Kidney epithelial cell (primary cell): ENCODE data around the gene IRX5. TPM values are rescaled to one million over a fixed set of nuclear protein-coding genes. Genes with fewer than 3 reads are reported as not detected.

Experiments used
- DNase-seq: peaks from one replicate; pipeline ENCODE4 v3.0.0-alpha.2; 2010; ENCODE audit warnings: low read depth
- H3K27me3 ChIP-seq: 2 replicates; pipeline ENCODE4 v1.6.0; 2011; ENCODE audit warnings: low read length; ENCODE audit not compliant: control insufficient read depth, insufficient read depth
- H3K36me3 ChIP-seq: 2 replicates; pipeline ENCODE4 v1.5.1; 2011; ENCODE audit warnings: low read length; ENCODE audit not compliant: control insufficient read depth, insufficient read depth
- H3K4me3 ChIP-seq: 2 replicates; pipeline ENCODE4 v1.5.1; 2011; ENCODE audit warnings: low read depth, mild to moderate bottlenecking, control low read depth, low read length
- CTCF ChIP-seq: IDR thresholded peaks from 2 replicates; pipeline ENCODE4 v1.5.1; 2011; ENCODE audit warnings: mild to moderate bottlenecking, moderate library complexity, low read length, control low read depth, inconsistent platforms; ENCODE audit not compliant: insufficient read depth, poor library complexity, severe bottlenecking
- total RNA-seq: library from RNA; depleted of rRNA; stranded (reverse); fragments of >200 nt; gene quantifications from 2 replicates; pipeline ENCODE4 v1.2.3, GENCODE V29; 2015

The IRX5 gene
- total RNA-seq, 1 donor from 2014 or later = 2.0 TPM

- Histone ChIP-seq H3K27me3 (no peaks in the 10 kb centered on the region), H3K36me3 (no peaks in the 10 kb centered on the region), H3K4me3 (no peak overlapping the region)
- TF ChIP-seq CTCF = no peak
- no peak for DNase-seq
Measured at GRCh38 chr16:54891346-54891745, 39.3 kb upstream of the IRX5 start.

GRCh38 chr16:54892981-54893380, 37.7 kb upstream of the IRX5 start:
- TF ChIP-seq CTCF = no peak
- H3K4me3 ChIP-seq = no peak overlapping the region
- H3K27me3 ChIP-seq = no peaks in the 10 kb centered on the region
- H3K36me3 ChIP-seq = no peaks in the 10 kb centered on the region
- no peak for DNase-seq

GRCh38 chr16:54897930-54898329, 32.7 kb upstream of the IRX5 start:
- H3K4me3 ChIP-seq = no peak overlapping the region
- H3K27me3 ChIP-seq = no peaks in the 10 kb centered on the region
- TF ChIP-seq CTCF = no peak
- no peaks in the 10 kb centered on the region for H3K36me3 ChIP-seq
- no peak for DNase-seq

- no peaks in the 10 kb centered on the region for H3K27me3 ChIP-seq
- H3K4me3 ChIP-seq = no peak overlapping the region
- TF ChIP-seq CTCF = no peak
- DNase-seq = no peak
- no peaks in the 10 kb centered on the region for H3K36me3 ChIP-seq
Measured at GRCh38 chr16:54901606-54902005, 29.1 kb upstream of the IRX5 start.

GRCh38 chr16:54903047-54903446, 27.6 kb upstream of the IRX5 start:
- H3K36me3 ChIP-seq = no peaks in the 10 kb centered on the region
- H3K4me3 ChIP-seq = no peak overlapping the region
- no peak for TF ChIP-seq CTCF
- no peaks in the 10 kb centered on the region for H3K27me3 ChIP-seq
- DNase-seq = no peak

GRCh38 chr16:54911079-54911478, 19.6 kb upstream of the IRX5 start:
- Histone ChIP-seq H3K36me3 (no peaks in the 10 kb centered on the region), H3K4me3 (no peak overlapping the region), H3K27me3 (no peaks in the 10 kb centered on the region)
- no peak for DNase-seq
- TF ChIP-seq CTCF = no peak
